H1 (cell line): ENCODE data around the gene SLC17A3. TPM values are rescaled to one million over a fixed set of nuclear protein-coding genes. Genes with fewer than 3 reads are reported as not detected.

Experiments used
- CTCF ChIA-PET: fragments of 300-600 bp; sonication (Branson Sonifier 250); formaldehyde crosslinking; loops from one replicate; lab custom pipeline; 2021; ENCODE audit not compliant: partially characterized antibody; lab: Charles Lee
- POLR2A ChIA-PET: fragments of 300-600 bp; sonication (Branson Sonifier 250); formaldehyde crosslinking; loops from one replicate; lab custom pipeline; 2021; ENCODE audit warnings: inconsistent platforms; ENCODE audit not compliant: partially characterized antibody; lab: Charles Lee
- DNase-seq, 2 experiments: peaks; one replicate each; pipeline versions ENCODE4 v3.0.0 to v3.0.0-alpha.2; 2010 to 2022; ENCODE audit warnings: low spot score in 2 of 2, low read depth in 1 of 2, mixed read lengths in 1 of 2
- FAIRE-seq: peaks from 2 replicates; lab custom pipeline; 2011; peaks lifted over from hg19 to GRCh38; lab: Jason Lieb, UNC
- H2AFZ ChIP-seq: 2 replicates; pipeline ENCODE4 v1.8.1; 2012; ENCODE audit warnings: low read length, inconsistent platforms
- H2AK5ac ChIP-seq: 2 replicates; pipeline ENCODE4 v1.6.1; 2013; ENCODE audit warnings: low read depth, low read length
- H2BK120ac ChIP-seq: replicated peaks from 2 replicates; pipeline ENCODE3; 2013; ENCODE audit warnings: low read depth, low read length, inconsistent platforms
- H2BK12ac ChIP-seq: 2 replicates; pipeline ENCODE4 v1.6.1; 2013; ENCODE audit warnings: low read depth, low read length
- H2BK15ac ChIP-seq: 2 replicates; pipeline ENCODE4 v1.6.1; 2013; ENCODE audit warnings: low read length
- H2BK20ac ChIP-seq: 2 replicates; pipeline ENCODE4 v1.6.1; 2013; ENCODE audit warnings: low read length
- H2BK5ac ChIP-seq: 2 replicates; pipeline ENCODE4 v1.6.1; 2013; ENCODE audit warnings: low read depth, low read length
- H3K14ac ChIP-seq: 2 replicates; pipeline ENCODE4 v1.6.1; 2013; ENCODE audit warnings: inconsistent platforms; ENCODE audit not compliant: insufficient read length
- H3K18ac ChIP-seq: 2 replicates; pipeline ENCODE4 v1.6.1; 2013; ENCODE audit warnings: low read length; ENCODE audit errors: extremely low read depth
- H3K23ac ChIP-seq: 2 replicates; pipeline ENCODE4 v1.6.1; 2013; ENCODE audit warnings: inconsistent platforms; ENCODE audit not compliant: insufficient read length
- H3K23me2 ChIP-seq: 2 replicates; pipeline ENCODE4 v1.6.1; 2013; ENCODE audit warnings: low read depth, low read length
- H3K27ac ChIP-seq: 2 replicates; pipeline ENCODE4 v1.6.1; 2011; ENCODE audit warnings: low read depth, low read length, inconsistent platforms
- H3K27me3 ChIP-seq, 4 experiments: replicated peaks in 1 of 4; 1 replicate in 1 of 4; 2 replicates in 3 of 4; pipeline versions ENCODE4 v1.6.1 to v1.8.1; 2011 to 2013; ENCODE audit warnings: low read length in 3 of 4, mild to moderate bottlenecking in 3 of 4, inconsistent platforms in 2 of 4, mixed read lengths in 2 of 4, moderate library complexity in 1 of 4; ENCODE audit not compliant: control insufficient read depth in 3 of 4, insufficient read depth in 3 of 4; ENCODE audit errors: extremely low read depth in 1 of 4
- H3K36me3 ChIP-seq, 4 experiments: 2 replicates each; pipeline versions ENCODE4 v1.6.1 to v1.8.1; 2011 to 2013; ENCODE audit warnings: mild to moderate bottlenecking in 4 of 4, low read length in 3 of 4, moderate library complexity in 2 of 4, control low read depth in 1 of 4, inconsistent platforms in 1 of 4; ENCODE audit not compliant: insufficient read depth in 4 of 4, control insufficient read depth in 2 of 4
- H3K4ac ChIP-seq: replicated peaks from 2 replicates; pipeline ENCODE3; 2013; ENCODE audit warnings: low read length, low read depth, mixed read lengths, inconsistent platforms; ENCODE audit not compliant: insufficient read length
- H3K4me1 ChIP-seq, 4 experiments: replicated peaks in 1 of 4; 1 replicate in 1 of 4; 2 replicates in 3 of 4; pipeline versions ENCODE4 v1.6.1 to v1.8.1; 2011 to 2013; ENCODE audit warnings: low read length in 3 of 4, inconsistent platforms in 2 of 4, mixed read lengths in 1 of 4; ENCODE audit not compliant: insufficient read depth in 4 of 4, control insufficient read depth in 3 of 4
- H3K4me2 ChIP-seq, 2 experiments: 2 replicates each; pipeline versions ENCODE4 v1.6.1 to v1.8.1; 2011 to 2013; ENCODE audit warnings: low read depth in 2 of 2, low read length in 2 of 2, control low read depth in 1 of 2, inconsistent platforms in 1 of 2, mild to moderate bottlenecking in 1 of 2; ENCODE audit not compliant: insufficient read depth in 1 of 2
- H3K4me3 ChIP-seq, 4 experiments: fragments of 200-600, 300-600 bp in 1 of 4; sonication (generic), shearing (Covaris generic), sonication (Bioruptor Twin) in 1 of 4; 2 replicates each; pipeline versions ENCODE4 v1.5.1 to v1.8.1; 2011 to 2016; ENCODE audit warnings: low read length in 4 of 4, low read depth in 3 of 4, control low read depth in 2 of 4, inconsistent platforms in 2 of 4, mild to moderate bottlenecking in 2 of 4, mixed read lengths in 1 of 4, moderate library complexity in 1 of 4; ENCODE audit not compliant: insufficient read depth in 2 of 4; ENCODE audit errors: extremely low read depth in 1 of 4
- H3K56ac ChIP-seq: replicated peaks from 2 replicates; pipeline ENCODE3; 2013; ENCODE audit warnings: low read depth, mild to moderate bottlenecking, mixed read lengths, low read length, inconsistent platforms; ENCODE audit not compliant: insufficient read length
- H3K79me1 ChIP-seq: 2 replicates; pipeline ENCODE4 v1.6.1; 2013; ENCODE audit warnings: low read depth, low read length, control low read depth
- H3K79me2 ChIP-seq, 2 experiments: 2 replicates each; pipeline versions ENCODE4 v1.6.1 to v1.8.1; 2012 to 2013; ENCODE audit warnings: low read length in 2 of 2, mild to moderate bottlenecking in 2 of 2, inconsistent platforms in 1 of 2; ENCODE audit not compliant: insufficient read depth in 2 of 2, control insufficient read depth in 1 of 2
- H3K9ac ChIP-seq, 4 experiments: replicated peaks in 1 of 4; 1 replicate in 1 of 4; 2 replicates in 3 of 4; pipeline versions ENCODE4 v1.6.1 to v1.8.1; 2011 to 2013; ENCODE audit warnings: low read depth in 3 of 4, low read length in 3 of 4, control low read depth in 2 of 4, mild to moderate bottlenecking in 2 of 4, moderate library complexity in 2 of 4, inconsistent platforms in 1 of 4; ENCODE audit errors: extremely low read depth in 1 of 4
- H3K9me3 ChIP-seq, 2 experiments: 2 replicates each; pipeline versions ENCODE4 v1.6.1 to v1.8.1; 2012 to 2013; ENCODE audit warnings: mild to moderate bottlenecking in 2 of 2, moderate library complexity in 2 of 2, control low read depth in 1 of 2, inconsistent platforms in 1 of 2, low read depth in 1 of 2, low read length in 1 of 2, mixed read lengths in 1 of 2; ENCODE audit not compliant: insufficient read depth in 2 of 2
- H4K20me1 ChIP-seq, 2 experiments: replicated peaks in 1 of 2; 2 replicates each; pipeline versions ENCODE3 to v1.8.1; 2011 to 2013; ENCODE audit warnings: inconsistent platforms in 2 of 2, low read length in 2 of 2, mild to moderate bottlenecking in 1 of 2; ENCODE audit not compliant: insufficient read depth in 2 of 2, control insufficient read depth in 1 of 2
- H4K5ac ChIP-seq: 2 replicates; pipeline ENCODE4 v1.6.1; 2013; ENCODE audit warnings: low read length, low read depth, mixed read lengths, inconsistent platforms; ENCODE audit not compliant: insufficient read length
- H4K8ac ChIP-seq: 2 replicates; pipeline ENCODE4 v1.8.0; 2013; ENCODE audit warnings: mild to moderate bottlenecking, moderate library complexity, low read length, inconsistent platforms; ENCODE audit not compliant: insufficient read depth; ENCODE audit errors: extremely low read depth
- H4K91ac ChIP-seq: replicated peaks from 2 replicates; pipeline ENCODE3; 2013; ENCODE audit warnings: low read length, mixed read lengths, inconsistent platforms; ENCODE audit not compliant: insufficient read length
- BACH1 ChIP-seq: IDR thresholded peaks from 2 replicates; pipeline ENCODE4 v1.6.1; 2012; ENCODE audit warnings: low read length, improper control_type of control experiment
- CBX5 ChIP-seq: fragments of 300-800, 300-1000 bp; sonication (generic); IDR thresholded peaks from 2 replicates; pipeline ENCODE4 v1.7.1; 2016; ENCODE audit warnings: antibody characterized with exemption, low read length, low read depth
- CHD2 ChIP-seq: IDR thresholded peaks from 2 replicates; pipeline ENCODE4 v1.6.1; 2012; ENCODE audit warnings: low read length, improper control_type of control experiment
- CREB1 ChIP-seq: IDR thresholded peaks from 2 replicates; pipeline ENCODE4 v1.6.1; 2012; ENCODE audit warnings: inconsistent platforms
- PHF8 ChIP-seq: fragments of 200-600 bp; sonication (generic); conservative IDR thresholded peaks from 2 replicates; pipeline ENCODE4 v1.7.1; 2012; ENCODE audit warnings: low read depth, mild to moderate bottlenecking, inconsistent platforms, low read length, moderate library complexity
- POLR2AphosphoS5 ChIP-seq: IDR thresholded peaks from 2 replicates; pipeline ENCODE4 v1.6.1; 2011; ENCODE audit warnings: low read depth, low read length
- POU5F1 ChIP-seq: IDR thresholded peaks from 2 replicates; pipeline ENCODE4 v1.6.1; 2011; ENCODE audit warnings: low read depth, mild to moderate bottlenecking, low read length, moderate library complexity
- RXRA ChIP-seq: IDR thresholded peaks from 2 replicates; pipeline ENCODE4 v1.6.1; 2011; ENCODE audit warnings: low read depth, mild to moderate bottlenecking, low read length, moderate library complexity; ENCODE audit not compliant: insufficient read depth
- SIX5 ChIP-seq: IDR thresholded peaks from 2 replicates; pipeline ENCODE4 v1.6.1; 2011; ENCODE audit warnings: mild to moderate bottlenecking, low read depth, low read length
- SP4 ChIP-seq: IDR thresholded peaks from 2 replicates; pipeline ENCODE4 v1.6.1; 2012; ENCODE audit warnings: low read length, inconsistent platforms
- TCF12 ChIP-seq: IDR thresholded peaks from 2 replicates; pipeline ENCODE4 v1.6.1; 2011; ENCODE audit warnings: low read depth, mild to moderate bottlenecking, low read length
- TEAD4 ChIP-seq: IDR thresholded peaks from 2 replicates; pipeline ENCODE4 v1.6.1; 2012; ENCODE audit warnings: low read depth, low read length, inconsistent platforms, mixed read lengths
- WGBS, 2 experiments: shearing (Covaris generic) in 1 of 2; methylation state at CpG; one replicate each; pipeline versions ENCODE4 v1.1.6 to v1.1.7; 2013 to 2015; ENCODE audit warnings: low lambda C conversion rate in 2 of 2, mixed read lengths in 2 of 2, inconsistent platforms in 1 of 2, low coverage in 1 of 2, missing lambda C conversion rate in 1 of 2; ENCODE audit not compliant: insufficient replicate concordance in 2 of 2, insufficient coverage in 1 of 2, insufficient read length in 1 of 2; ENCODE audit errors: extremely low coverage in 1 of 2, missing lambda C conversion rate in 1 of 2; 5-methylcytosine and 5-hydroxymethylcytosine counted together
- polyA plus RNA-seq, 7 experiments: library from polyadenylated mRNA; depleted of rRNA in 3 of 7; stranded (reverse) in 5 of 7; unstranded in 2 of 7; fragments of >200 nt in 5 of 7; fragments of 200-250 nt in 2 of 7; gene quantifications; 1 replicate in 5 of 7; 2 replicates in 1 of 7; 4 replicates in 1 of 7; pipeline versions ENCODE4 v1.2.1 to v1.2.3, GENCODE V29; 2011 to 2013; ENCODE audit warnings: missing spikeins in 2 of 7, mixed read lengths in 2 of 7
- total RNA-seq: library from RNA; stranded (reverse); fragmentation: NEBNext Ultra II Directional; extraction: Animal tissue kit (Norgen Biotek cat#: 25700); gene quantifications from 2 replicates; pipeline ENCODE4 v1.2.1, GENCODE V29; 2021
- TF ChIP-seq, protein P1 (sequence below): IDR thresholded peaks from 2 replicates; pipeline ENCODE4 v1.6.1; 2012; ENCODE audit warnings: low read length, inconsistent platforms

SLC17A3 gene
- total and polyA plus RNA-seq, 2 of the 8 experiments (the other 6 are each of a cell fraction or from before 2014, with no cell fraction given) = not detected

GRCh38 chr6:25829375-25829774 lies 44.7 kb downstream of the SLC17A3 start:
- Histone ChIP-seq H2BK120ac (no peak overlapping the region), H4K8ac (no peak overlapping the region), H2BK5ac (no peak overlapping the region), H3K23ac (no peak overlapping the region), H3K27me3 (no peaks in the 10 kb centered on the region), H2BK15ac (no peak overlapping the region), H2AFZ (no peak overlapping the region), H3K4me1 (no peaks in the 10 kb centered on the region), H3K36me3 (no peaks in the 10 kb centered on the region), H3K4ac (no peak overlapping the region), H3K79me1 (no peaks in the 10 kb centered on the region), H3K9me3 (no peaks in the 10 kb centered on the region), H2AK5ac (no peak overlapping the region), H4K5ac (no peak overlapping the region), H3K18ac (no peak overlapping the region), H4K91ac (no peak overlapping the region), H3K14ac (no peak overlapping the region), H3K4me3 (no peak overlapping the region), H2BK20ac (no peak overlapping the region), H3K27ac (no peak overlapping the region), H2BK12ac (no peak overlapping the region), H3K56ac (no peak overlapping the region), H3K23me2 (no peaks in the 10 kb centered on the region), H4K20me1 (no peaks in the 10 kb centered on the region), H3K4me2 (no peak overlapping the region), H3K9ac (no peak overlapping the region), H3K79me2 (no peaks in the 10 kb centered on the region)
- TF ChIP-seq RXRA = no peak
- no peak for TF ChIP-seq SIX5
- TF ChIP-seq POU5F1 = no peak
- no peak for TF ChIP-seq CHD2
- no peak for TF ChIP-seq TEAD4
- no peak for TF ChIP-seq TCF12
- TF ChIP-seq SP4 = no peak
- TF ChIP-seq CREB1 = no peak
- TF ChIP-seq, protein P1, sequence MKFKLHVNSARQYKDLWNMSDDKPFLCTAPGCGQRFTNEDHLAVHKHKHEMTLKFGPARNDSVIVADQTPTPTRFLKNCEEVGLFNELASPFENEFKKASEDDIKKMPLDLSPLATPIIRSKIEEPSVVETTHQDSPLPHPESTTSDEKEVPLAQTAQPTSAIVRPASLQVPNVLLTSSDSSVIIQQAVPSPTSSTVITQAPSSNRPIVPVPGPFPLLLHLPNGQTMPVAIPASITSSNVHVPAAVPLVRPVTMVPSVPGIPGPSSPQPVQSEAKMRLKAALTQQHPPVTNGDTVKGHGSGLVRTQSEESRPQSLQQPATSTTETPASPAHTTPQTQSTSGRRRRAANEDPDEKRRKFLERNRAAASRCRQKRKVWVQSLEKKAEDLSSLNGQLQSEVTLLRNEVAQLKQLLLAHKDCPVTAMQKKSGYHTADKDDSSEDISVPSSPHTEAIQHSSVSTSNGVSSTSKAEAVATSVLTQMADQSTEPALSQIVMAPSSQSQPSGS = no peak
- TF ChIP-seq BACH1 = no peak
- TF ChIP-seq PHF8 = no peak
- no peak for TF ChIP-seq CBX5
- TF ChIP-seq POLR2AphosphoS5 = no peak
- WGBS, 2 experiments = 88% methylated on average over 1 of the region's 1 CpG; no CpG with 5 or more reads in 1 of the 2 experiments
- FAIRE-seq (no peak), DNase-seq (no peak)
- ChIA-PET POLR2A (no interaction called here), CTCF (interaction anchor here (1.1 kb wide), 1 partner anchor 123 kb away, joined by 3 read pairs; no protein-coding TSS in a partner anchor)
